GM06990 (cell line): Measurements from ENCODE around the gene C11orf54.
"Not testable (repeated sequence)": the region's sequence is repeated elsewhere in the genome, so short reads cannot be mapped to it uniquely, and the experiment has no call there.

Experiments
- DNase-seq: peaks from one replicate; pipeline ENCODE4 v3.0.0-alpha.2; 2011; ENCODE audit not compliant: insufficient read length; ENCODE audit errors: extremely low read depth
- H3K27me3 ChIP-seq: replicated peaks from 2 replicates; pipeline ENCODE4 v1.6.0; 2011; ENCODE audit warnings: low read length; ENCODE audit not compliant: control insufficient read depth, insufficient read depth
- H3K36me3 ChIP-seq: 2 replicates; pipeline ENCODE4 v1.5.1; 2011; ENCODE audit warnings: low read length; ENCODE audit not compliant: control insufficient read depth, insufficient read depth
- H3K4me3 ChIP-seq: replicated peaks from 2 replicates; pipeline ENCODE4 v1.5.1; 2011; ENCODE audit warnings: low read depth, mild to moderate bottlenecking, control low read depth, low read length
- CTCF ChIP-seq: IDR thresholded peaks from 2 replicates; pipeline ENCODE4 v1.5.1; 2011; ENCODE audit warnings: low read length, control low read depth, mild to moderate bottlenecking, inconsistent platforms; ENCODE audit not compliant: insufficient read depth, poor library complexity, severe bottlenecking

Gene C11orf54

DNA sequence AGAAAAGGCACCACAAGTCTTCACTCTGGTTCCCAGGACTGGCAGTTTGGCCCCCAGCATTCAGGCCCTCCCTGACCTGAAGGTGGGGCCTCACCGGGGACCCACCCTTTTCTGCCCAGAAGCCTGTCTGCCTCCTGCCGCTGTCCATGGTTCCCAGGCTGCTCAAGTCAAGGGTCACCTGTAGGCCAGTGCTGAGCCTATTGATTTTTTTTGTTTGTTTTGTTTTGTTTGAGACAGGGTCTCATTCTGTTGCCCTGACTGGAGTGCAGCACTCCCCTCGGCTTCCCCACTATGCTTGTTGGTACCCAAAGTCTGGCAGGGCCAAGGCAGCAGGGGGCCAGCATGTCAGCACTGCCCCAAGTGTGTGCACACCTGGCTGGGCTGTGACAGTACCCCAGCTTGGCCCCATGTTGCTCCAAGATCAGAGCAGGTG lies 31.6 kb downstream of the C11orf54 start:
- Histone ChIP-seq H3K36me3 (no peaks in the 10 kb centered on the region), H3K27me3 (no peaks in the 10 kb centered on the region), H3K4me3 (no peak overlapping the region)
- DNase-seq = no peak
- no peak for TF ChIP-seq CTCF

DNA sequence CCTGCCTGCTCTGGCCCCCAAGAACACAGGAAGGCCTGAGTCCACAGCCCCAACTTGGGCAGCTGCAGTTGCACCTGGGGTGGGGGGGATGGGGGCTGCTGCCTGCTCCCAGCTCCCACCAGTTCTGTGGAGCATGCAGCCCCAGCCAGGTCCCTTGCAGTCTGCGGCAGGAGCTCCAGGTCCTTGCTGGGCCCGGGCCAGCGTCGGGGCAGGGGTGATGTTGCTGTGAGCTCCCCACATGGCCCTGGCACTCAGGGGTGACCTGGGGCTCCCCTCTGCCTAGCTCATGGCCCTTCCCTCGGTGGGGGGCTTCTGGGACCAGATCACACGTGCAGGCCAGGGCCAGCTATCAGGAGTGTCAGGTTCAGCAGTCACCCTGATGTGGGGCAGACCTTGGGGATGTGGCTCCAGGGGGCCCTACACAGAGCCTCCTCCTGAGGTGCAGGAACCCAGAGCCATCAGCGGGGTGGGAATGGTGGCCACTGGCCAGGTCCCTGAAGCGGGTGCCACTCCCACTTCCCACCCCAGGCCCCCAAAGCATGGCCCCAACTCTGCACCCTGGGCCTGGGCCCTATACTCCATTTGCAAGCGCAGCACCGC lies 32.2 kb downstream of the C11orf54 start:
- no peaks in the 10 kb centered on the region for H3K36me3 ChIP-seq
- no peak for TF ChIP-seq CTCF

GRCh38 chr11:93774560-93774959 lies 33.1 kb downstream of the C11orf54 start:
- not testable (repeated sequence) for DNase-seq, H3K36me3 ChIP-seq, H3K4me3 ChIP-seq, H3K27me3 ChIP-seq

More for the DNA sequence above, 32.2 kb downstream of the C11orf54 start:
- Histone ChIP-seq H3K27me3 (no peaks in the 10 kb centered on the region), H3K4me3 (no peak overlapping the region)
- no peak for DNase-seq

DNA sequence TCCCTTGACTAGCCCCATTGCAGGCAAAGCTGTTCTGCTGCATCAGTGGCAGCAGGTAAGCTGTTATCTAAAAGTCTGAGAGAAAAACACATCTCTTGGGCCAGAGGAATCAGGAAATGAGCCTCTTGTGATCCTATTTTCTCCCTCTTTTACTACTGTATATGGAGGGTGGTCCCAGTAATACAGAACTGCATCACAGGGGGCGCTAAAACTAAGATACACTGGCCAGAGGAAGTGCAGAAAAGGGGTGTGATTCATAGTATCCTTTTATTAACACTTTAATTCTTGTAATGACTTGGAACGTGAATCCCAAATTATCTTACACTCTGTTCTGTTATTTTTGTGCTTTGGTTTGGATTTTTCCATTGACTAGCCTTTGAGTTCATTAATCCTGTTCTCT lies 33.8 kb downstream of the C11orf54 start:
- no peaks in the 10 kb centered on the region for H3K36me3 ChIP-seq
- no peak for DNase-seq
- no peaks in the 10 kb centered on the region for H3K27me3 ChIP-seq
- no peak for TF ChIP-seq CTCF
- no peak overlapping the region for H3K4me3 ChIP-seq

DNA sequence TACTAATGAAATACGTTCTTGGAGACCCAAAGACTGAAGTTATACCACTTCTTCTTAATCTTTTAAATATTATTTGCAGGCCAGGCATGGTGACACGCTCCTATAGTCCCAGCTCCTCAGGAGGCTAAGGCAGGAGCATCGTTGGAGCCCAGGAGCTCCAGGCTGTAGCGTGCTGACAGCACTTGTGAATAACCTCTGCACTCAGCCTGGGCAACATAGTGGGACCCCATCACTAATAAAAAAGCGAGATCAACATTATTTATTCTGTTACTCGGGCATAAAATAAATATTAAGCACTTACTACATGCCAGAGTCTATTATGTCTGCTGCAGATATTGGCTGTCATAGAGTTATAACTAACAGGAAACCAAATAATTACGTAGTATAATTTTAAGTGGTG lies 41.9 kb downstream of the C11orf54 start:
- TF ChIP-seq CTCF = no peak
- Histone ChIP-seq H3K36me3 (no peaks in the 10 kb centered on the region), H3K4me3 (peak overlapping the region; percentile 95), H3K27me3 (no peaks in the 10 kb centered on the region)
- DNase-seq = no peak

DNA sequence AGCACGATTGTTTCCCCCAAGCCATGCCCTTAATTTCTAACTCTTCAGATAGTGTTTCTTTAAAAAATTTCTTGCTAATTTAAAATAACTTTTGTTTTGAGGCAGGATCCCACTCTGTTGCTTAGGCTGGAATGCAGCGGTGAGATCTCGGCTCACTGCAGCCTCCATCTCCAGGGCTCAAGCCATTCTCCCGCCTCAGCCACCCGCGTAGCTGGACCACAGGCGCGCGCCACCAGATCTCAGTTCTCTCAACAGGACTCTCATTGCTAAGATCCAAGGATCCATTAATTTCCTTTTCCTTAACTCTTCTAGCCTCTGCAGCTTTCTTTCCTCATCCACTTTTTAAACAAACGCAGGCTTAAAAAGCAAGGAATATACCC lies 42.3 kb downstream of the C11orf54 start:
- peak; percentile 18 for DNase-seq

More for the DNA sequence above, 42.3 kb downstream of the C11orf54 start:
- Histone ChIP-seq H3K27me3 (no peaks in the 10 kb centered on the region), H3K4me3 (peak overlapping the region; percentile 95), H3K36me3 (no peaks in the 10 kb centered on the region)
- TF ChIP-seq CTCF = no peak
